HG02884 (cell line): Measurements from ENCODE around the gene PTGIR.

Experiments
- ATAC-seq: cut with Tn5 transposase; IDR thresholded peaks from one replicate; pipeline ENCODE4 v1.9.1; 2021; ENCODE audit warnings: mild to moderate bottlenecking, moderate library complexity; ENCODE audit not compliant: unreplicated experiment

PTGIR gene

DNA sequence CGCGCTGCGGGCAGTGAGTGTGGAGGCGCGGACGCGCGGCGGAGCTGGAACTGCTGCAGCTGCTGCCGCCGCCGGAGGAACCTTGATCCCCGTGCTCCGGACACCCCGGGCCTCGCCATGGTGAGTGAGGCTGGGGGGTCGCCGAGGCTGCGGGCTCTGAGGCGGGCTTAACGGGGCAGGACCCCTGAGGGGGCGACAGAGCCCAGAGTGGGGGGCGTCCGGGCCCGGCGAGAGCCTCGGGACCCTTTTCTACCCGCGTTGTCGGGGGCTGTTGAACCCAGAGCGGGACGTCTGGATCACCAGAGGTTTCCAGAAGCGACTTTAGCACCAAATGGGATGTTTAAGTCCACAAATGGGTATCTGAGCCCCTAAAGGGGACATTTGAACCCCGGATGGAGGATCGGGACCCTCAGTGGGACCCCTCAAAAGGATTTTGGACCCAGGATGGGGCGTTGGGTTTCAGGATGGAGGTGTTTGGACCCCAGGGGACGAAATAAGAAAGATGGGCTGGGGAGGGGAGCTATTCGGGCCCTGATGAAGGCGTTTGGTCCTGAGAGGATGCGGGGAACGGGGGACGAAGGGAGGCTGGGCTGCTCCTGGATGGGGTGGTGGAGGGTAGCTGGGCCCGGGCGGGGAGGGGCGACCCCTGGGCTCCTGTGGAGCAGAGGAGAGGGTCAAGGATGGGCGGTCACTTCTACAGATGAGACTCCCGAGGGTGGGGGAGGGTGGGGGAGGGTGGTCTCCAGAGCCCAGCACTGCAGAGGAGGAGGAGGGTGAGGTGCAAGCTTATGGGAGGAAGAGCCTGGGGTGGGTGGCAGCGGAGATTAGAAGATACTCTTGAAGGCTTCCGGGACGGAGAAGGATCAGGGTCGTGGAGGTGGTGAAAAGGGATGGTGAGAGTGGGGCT lies 23.3 kb downstream of the PTGIR start, which contains the start of gene CALM3:
TSS of gene CALM3 (plus strand) at position 13 of the 907 bp plus-strand sequence. CDS start at position 118, 105 bp downstream.
- ATAC-seq = no peak

DNA sequence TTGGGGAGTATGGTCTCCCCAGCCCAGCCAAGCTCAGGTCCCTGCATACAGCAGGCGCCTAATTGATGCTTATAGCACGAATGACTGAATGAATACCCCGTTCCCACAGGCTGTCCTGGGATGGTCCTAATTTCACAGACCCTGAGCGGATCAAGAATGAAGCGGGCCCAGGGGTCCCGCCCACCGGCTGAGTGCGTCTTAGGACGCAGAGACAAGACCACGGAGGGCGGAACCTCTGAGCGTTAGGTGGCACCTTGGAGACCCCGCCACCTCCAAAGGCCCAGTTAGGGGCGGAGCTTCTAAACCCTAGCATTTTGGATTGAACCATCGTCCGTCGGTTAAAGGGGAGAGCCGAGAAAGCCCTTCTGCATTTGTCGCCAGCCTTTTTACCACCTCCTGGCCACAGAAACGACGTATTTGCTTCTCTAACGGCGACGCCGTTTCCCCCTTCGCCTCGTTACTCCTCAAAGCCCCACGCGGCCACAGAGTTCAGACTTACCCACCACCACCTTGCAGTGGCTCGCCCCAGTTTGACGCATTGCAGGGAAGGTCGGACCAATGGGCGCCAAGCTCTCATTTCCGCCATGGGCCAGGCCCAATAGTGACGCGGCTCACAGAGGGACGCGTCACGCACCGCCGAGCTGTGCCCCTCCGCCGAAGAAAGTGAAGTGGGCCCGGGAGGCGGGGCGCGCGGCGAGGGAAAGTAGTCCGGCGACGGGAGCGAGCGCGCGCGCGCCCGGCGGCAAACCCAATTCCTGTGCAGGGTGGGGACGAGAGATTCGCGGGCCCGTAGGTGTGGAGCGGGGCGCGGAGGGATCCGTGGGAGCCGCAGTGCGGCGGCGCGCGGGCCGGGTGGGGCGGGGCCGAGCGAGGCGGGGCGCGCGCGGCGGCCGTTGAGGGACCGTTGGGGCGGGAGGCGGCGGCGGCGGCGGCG lies 24.2 kb downstream of the PTGIR start:
- peak; percentile 71 for ATAC-seq

DNA sequence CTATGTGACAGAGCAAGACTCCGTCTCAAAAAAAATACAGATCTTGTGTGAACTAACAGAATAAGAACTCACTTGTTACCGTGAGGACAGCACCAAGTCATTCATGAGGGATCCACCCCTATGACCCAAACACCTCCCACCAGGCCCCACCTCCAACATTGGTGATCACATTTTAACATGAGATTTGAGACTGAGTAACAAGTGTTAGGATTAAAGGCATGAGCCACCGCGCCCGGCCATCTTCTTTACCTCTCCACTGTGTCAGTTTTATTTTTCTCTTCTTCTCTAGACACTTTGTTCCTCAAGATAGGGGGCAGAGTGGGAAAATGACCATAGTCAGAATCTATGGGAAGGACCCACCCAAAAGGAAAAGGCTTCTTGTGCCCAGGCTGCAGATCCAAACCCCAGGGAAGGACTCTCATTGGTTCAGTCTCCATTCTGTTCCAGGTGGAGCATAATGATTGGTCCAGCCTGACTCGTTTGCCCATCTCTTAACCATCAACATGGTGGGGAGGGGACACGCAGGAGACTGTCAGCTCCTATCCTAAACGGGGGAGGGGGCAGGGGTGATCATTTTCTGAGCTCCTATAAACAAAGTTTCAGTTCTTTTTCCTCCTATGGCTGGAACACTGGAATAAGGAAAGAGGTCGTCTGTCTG lies 25.0 kb downstream of the PTGIR start:
- ATAC-seq = no peak

DNA sequence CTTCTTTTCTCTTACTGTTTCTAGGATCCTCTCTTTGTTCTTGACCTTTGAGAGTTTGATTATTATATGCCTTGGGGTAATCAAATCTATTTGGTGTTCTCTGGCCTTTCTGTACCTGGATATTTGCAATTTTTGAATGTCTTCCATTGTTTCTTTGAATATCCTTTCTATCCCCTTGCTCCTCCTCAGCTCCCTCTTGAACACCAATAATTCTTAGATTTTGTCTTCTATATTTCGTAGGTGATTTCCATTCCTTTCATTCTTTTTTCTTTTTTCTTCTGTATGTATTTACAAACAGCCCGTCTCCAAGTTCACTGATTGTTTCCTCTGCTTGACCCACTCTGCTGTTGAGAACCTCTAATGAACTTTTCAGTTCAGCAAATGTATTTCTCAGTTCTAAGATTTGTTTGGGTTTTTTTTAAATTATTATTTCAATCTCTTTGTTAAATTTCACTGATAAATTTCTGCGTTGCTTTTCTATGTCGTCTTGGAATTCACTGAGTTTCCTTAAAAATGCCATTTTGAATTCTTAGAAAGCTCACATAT lies 26.4 kb downstream of the PTGIR start:
- no peak for ATAC-seq

DNA sequence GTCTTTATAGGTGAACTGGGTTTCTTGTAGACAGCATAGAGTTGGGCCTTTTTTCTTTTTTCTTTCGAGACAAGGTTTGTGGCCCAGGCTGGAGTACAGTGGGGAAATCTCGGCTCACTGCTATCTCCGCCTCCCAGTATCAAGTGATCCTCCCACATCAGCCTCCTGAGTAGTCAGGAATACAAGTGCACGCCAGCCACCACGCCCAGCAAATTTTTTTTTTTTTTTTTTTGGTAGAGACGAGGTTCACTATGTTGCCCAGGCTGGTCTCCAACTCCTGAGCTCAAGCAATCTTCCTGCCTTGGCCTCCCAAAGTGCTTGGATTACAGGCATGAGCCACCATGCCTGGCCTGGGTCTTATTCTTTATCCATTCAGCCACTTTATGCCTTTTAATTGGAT lies 28.9 kb downstream of the PTGIR start:
- no peak for ATAC-seq

DNA sequence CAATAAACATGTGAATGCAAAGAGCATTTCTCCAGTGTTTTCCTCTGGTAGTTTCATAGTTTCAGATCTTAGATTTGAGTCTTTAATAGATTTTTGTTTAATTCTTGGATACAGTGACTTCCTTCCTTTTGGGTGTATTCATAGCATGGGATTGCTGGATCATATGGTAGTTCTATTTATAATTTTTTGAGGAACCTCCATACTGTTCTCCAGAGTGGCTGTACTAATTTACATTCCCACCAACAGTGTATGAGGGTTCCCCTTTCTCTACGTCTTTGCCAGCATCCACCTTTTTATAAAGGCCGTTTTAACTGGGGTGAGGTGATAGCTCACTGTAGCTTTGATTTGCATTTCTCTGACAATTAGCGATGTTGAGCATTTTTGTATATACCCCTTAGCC lies 33.0 kb downstream of the PTGIR start:
- no peak for ATAC-seq

DNA sequence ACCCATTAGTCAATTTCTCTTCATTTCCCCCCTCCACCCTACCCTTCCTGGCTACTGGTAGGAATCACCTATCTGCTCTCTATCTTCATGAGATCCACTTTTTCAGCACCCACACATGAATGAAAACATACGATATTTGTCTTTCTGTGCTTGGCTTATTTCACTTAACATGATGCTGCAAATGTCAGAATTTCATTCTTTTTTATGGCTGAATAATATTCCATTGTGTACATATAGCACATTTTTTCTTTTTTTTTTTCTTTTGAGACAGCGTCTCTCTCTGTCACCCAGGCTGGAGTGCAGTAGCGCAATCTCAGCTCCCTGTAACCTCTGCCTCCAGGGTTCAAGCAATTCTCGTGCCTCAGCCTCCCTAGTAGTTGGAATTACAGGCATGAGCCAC lies 33.6 kb downstream of the PTGIR start:
- no peak for ATAC-seq

DNA sequence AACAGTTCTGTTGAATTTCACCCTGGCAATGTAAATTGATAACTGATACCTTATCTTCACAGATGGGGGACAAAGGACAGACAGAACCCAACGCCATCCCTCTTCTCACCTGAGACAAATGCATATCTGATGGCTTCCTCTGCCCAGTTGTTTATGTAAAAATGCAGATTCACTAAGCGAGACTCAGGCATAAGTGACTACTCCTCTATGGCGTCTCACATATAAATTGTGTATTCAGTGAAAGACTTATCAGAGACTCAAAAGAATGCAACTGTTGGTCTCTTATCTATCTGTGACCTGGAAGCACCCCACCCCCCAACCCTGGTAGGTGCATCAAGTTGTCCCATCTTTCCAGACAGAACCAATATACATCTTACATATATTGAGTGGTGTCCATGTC lies 37.0 kb downstream of the PTGIR start:
- ATAC-seq = no peak

DNA sequence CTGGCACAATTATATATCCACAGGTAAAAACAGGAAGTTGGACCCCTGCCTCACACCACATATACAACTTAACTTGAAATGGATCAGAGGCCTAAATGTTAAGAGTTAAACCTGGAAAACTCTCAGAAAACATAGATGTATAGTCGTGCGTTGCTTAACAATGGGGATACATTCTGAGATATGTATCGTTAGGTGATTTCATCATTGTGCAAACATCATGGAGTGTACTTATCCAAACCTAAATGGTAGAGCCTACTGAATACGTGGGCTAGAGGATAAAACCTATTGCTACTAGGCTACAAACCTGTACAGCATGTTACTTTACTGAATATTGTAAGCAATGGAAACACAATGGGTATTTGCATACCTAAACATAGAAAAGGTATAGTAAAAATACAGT lies 38.6 kb downstream of the PTGIR start:
- no peak for ATAC-seq

DNA sequence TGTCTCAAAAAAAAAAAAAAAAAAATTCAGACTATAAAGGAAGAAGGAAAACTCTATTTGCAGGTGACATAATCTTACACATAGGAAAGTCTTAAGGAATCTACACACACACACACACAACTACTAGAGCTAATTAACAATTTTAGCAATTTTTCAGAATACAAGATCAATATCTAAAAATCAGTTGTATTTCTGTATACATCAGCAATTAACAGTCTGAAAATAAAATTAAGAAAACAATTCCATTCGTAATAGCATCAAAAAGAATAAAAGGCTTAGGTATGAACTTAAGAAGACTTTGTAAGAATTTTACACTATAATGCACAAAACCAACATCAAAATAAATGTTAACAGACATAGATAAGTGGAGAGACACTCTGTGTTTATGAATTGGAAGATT lies 39.4 kb downstream of the PTGIR start:
- ATAC-seq = no peak

DNA sequence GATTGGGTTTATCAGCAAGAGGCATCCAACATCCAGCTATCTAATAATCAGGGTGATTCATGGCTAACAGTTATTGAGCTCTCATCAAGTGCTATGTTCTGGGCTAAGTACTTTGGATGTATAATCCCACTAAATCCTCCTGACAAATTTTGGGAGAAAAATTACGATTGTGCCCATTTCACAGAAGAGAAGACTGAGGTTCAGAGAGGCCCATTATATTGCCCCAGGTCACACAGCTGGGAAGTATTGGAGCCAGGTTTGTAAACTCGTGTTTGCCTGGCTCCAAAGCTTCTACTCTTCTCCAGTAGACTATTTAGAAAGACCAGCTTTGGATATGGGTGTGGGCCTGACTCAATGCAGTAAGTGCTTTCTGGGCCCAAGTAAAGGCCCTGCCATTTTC lies 44.6 kb downstream of the PTGIR start:
- ATAC-seq = no peak

DNA sequence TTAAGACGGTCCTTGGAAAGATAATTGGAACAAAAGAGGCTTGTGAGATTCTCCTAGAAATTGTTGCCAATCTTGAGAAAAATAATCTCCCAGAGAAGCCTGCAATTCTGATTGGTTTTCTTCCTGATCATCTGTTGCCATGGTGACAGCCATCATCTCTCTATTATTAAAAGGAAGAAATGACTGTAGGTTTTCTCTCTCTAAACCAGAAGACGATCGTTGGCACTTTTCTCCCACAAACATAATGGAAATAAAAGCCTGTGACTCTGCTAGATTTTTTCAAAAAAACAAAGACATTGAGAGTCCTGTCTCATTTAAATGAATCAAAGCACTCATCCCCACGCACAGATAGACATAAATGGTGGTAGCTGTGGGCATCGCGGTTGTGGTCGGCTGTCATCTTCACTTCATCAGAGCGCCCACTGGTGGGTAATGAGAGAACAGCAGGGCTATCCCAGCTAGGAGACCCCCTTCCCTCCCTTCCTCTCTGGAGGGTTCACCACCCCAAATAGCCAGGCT lies 45.5 kb downstream of the PTGIR start:
- ATAC-seq = no peak

DNA sequence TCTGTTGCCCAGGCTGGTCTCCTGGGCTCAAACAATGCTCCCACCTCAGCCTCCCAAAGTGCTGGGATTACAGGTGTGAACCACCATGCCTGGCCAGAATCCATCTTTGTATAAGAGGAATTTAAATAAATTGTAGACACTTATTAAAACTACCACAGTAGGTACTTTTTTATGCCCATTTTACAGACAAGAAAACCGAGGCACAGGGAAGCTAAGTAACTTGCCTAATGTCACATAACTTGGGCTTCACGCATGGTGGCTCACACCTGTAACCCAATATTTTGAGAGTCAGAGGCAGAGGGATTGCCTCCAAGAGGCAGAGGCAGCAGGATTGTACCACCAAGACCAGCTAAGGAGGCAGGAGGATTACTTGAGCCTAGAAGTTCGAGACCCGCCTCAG lies 46.4 kb downstream of the PTGIR start:
- ATAC-seq = no peak

DNA sequence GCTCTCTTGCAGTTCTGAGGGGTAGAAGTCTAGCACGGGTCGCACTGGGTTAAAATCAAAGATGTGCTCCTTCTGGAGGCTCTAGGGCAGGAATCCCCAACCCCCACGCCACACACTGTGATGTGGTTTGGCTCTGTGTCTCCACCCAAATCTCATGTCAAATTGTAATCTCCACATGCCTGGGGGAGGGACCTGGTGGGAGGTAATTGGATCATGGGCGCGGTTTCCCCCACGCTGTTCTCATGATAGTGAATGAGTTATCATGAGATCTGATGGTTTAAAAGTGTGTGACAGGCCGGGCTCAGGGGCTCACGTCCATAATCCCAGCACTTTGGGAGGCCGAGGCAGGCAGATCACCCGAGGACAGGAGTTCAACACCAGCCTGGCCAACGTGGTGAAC lies 50.4 kb downstream of the PTGIR start:
- no peak for ATAC-seq

DNA sequence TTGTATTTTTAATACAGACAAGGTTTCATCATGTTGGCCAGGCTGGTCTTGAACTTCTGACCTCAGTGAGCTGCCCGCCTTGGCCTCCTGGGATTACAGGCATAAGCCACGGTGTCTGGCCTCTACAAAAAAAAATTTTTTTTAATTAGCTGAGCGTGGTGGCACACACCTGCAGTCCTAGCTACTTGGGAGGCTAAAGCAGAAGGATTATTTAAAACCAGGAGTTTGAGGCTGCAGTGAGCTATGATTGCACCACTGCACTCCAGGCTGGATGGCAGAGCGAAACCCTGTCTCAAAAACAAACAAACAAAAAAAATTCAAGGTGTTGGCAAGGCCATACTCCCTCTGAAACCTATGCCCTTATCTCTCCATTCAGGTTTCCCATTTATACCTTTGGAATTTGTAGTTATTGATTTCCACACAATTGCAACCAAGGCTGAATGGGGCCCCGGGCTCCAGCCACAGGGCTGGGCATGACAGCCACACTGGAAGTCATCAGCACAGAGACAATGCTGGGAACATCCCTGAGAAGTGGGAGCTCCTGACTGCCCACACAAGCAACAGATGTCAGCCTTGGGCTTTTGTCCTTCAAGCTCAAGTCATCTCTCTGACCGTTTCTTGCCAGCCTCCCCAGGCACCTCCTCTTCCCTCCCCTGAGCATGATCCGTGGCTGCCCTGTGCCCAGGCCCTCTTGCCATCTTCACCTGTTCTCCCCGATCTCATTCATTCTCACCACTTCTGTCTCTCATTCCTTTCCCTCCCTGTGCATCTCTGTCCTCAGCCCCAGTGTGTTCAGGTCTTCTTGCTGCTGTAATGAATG lies 51.0 kb downstream of the PTGIR start:
- no peak for ATAC-seq

DNA sequence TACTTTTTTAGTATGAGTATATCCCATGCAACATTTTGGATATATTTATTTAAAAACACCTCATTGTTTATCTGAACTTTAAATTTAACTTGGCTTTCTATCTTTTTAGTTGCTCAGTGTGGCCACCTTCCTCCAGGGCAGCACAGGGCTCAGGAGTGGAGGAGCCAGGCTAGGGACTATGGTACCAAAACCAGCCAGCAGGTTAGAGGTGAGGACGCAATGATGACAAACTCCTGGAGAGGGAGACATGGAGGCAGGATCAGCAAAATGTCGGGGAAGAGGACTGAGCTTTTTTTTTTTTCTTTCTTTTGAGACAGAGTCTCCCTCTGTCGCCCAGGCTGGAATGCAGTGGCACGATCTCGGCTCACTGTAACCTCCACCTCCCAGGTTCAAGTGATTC lies 53.4 kb downstream of the PTGIR start:
- ATAC-seq = no peak
